H9 (cell line): ENCODE results near the gene RAB17. TPM values are rescaled to one million over a fixed set of nuclear protein-coding genes. Genes with fewer than 3 reads are reported as not detected.

Experiments
- DNase-seq: peaks from one replicate; pipeline ENCODE4 v3.0.0-alpha.2; 2017
- H2AFZ ChIP-seq: one replicate; pipeline ENCODE4 v1.6.1; 2013; ENCODE audit warnings: mild to moderate bottlenecking, low read length, control low read depth, moderate library complexity
- H2AK5ac ChIP-seq: 2 replicates; pipeline ENCODE4 v1.6.1; 2013; ENCODE audit warnings: low read length, control low read depth, mixed read lengths; ENCODE audit not compliant: insufficient read length
- H2BK120ac ChIP-seq: one replicate; pipeline ENCODE4 v1.6.1; 2013; ENCODE audit warnings: low read depth, mild to moderate bottlenecking, low read length, control low read depth, inconsistent platforms; ENCODE audit not compliant: poor library complexity, severe bottlenecking
- H2BK12ac ChIP-seq: 2 replicates; pipeline ENCODE4 v1.6.1; 2013; ENCODE audit warnings: low read length, control low read depth, mixed read lengths, low read depth; ENCODE audit not compliant: insufficient read length
- H2BK15ac ChIP-seq: 2 replicates; pipeline ENCODE4 v1.6.1; 2013; ENCODE audit warnings: low read depth, low read length, control low read depth
- H2BK20ac ChIP-seq: one replicate; pipeline ENCODE4 v1.6.1; 2013; ENCODE audit warnings: low read depth, mild to moderate bottlenecking, low read length, control low read depth, inconsistent platforms; ENCODE audit not compliant: poor library complexity, severe bottlenecking
- H2BK5ac ChIP-seq: 2 replicates; pipeline ENCODE4 v1.6.1; 2013; ENCODE audit warnings: low read length, control low read depth, mixed read lengths; ENCODE audit not compliant: insufficient read length
- H3K14ac ChIP-seq: 2 replicates; pipeline ENCODE4 v1.6.1; 2013; ENCODE audit warnings: low read length, control low read depth; ENCODE audit not compliant: insufficient read depth
- H3K18ac ChIP-seq: 2 replicates; pipeline ENCODE4 v1.6.1; 2013; ENCODE audit warnings: low read depth, mild to moderate bottlenecking, mixed read lengths, low read length, control low read depth; ENCODE audit not compliant: insufficient read length
- H3K23ac ChIP-seq: 2 replicates; pipeline ENCODE4 v1.6.1; 2013; ENCODE audit warnings: low read length, control low read depth, mixed read lengths, low read depth; ENCODE audit not compliant: insufficient read length
- H3K23me2 ChIP-seq: 2 replicates; pipeline ENCODE4 v1.6.1; 2013; ENCODE audit warnings: low read depth, mild to moderate bottlenecking, mixed read lengths, low read length, control low read depth; ENCODE audit not compliant: insufficient read length, poor library complexity, severe bottlenecking
- H3K27ac ChIP-seq: 2 replicates; pipeline ENCODE4 v1.5.1; 2013; ENCODE audit warnings: low read length, control low read depth, mixed read lengths, low read depth; ENCODE audit not compliant: insufficient read length
- H3K27me3 ChIP-seq: 2 replicates; pipeline ENCODE4 v1.6.1; 2013; ENCODE audit warnings: low read length, control low read depth, inconsistent platforms; ENCODE audit not compliant: insufficient read depth
- H3K4ac ChIP-seq: 2 replicates; pipeline ENCODE4 v1.6.1; 2013; ENCODE audit warnings: low read depth, mild to moderate bottlenecking, control low read depth, inconsistent platforms, low read length, moderate library complexity
- H3K4me1 ChIP-seq: 2 replicates; pipeline ENCODE4 v1.6.1; 2013; ENCODE audit warnings: low read length, control low read depth, inconsistent platforms; ENCODE audit not compliant: insufficient read depth
- H3K4me2 ChIP-seq: 2 replicates; pipeline ENCODE4 v1.6.1; 2013; ENCODE audit warnings: low read length, control low read depth, mixed read lengths; ENCODE audit not compliant: insufficient read length, insufficient read depth
- H3K56ac ChIP-seq: 2 replicates; pipeline ENCODE4 v1.6.1; 2013; ENCODE audit warnings: low read depth, mild to moderate bottlenecking, mixed read lengths, low read length, control low read depth; ENCODE audit not compliant: insufficient read length
- H3K79me1 ChIP-seq: 2 replicates; pipeline ENCODE4 v1.6.1; 2013; ENCODE audit warnings: low read depth, mild to moderate bottlenecking, moderate library complexity, low read length, control low read depth, inconsistent platforms; ENCODE audit not compliant: insufficient read depth, poor library complexity, severe bottlenecking
- H3K79me2 ChIP-seq: 2 replicates; pipeline ENCODE4 v1.6.1; 2013; ENCODE audit warnings: low read length, control low read depth, inconsistent platforms; ENCODE audit not compliant: insufficient read depth
- H3K9ac ChIP-seq: 2 replicates; pipeline ENCODE4 v1.6.1; 2013; ENCODE audit warnings: low read length, control low read depth, mixed read lengths; ENCODE audit not compliant: insufficient read length; ENCODE audit errors: extremely low read depth
- H3K9me3 ChIP-seq: one replicate; pipeline ENCODE4 v1.6.1; 2013; ENCODE audit warnings: low read depth, low read length, inconsistent platforms; ENCODE audit not compliant: control insufficient read depth
- H3T11ph ChIP-seq: one replicate; pipeline ENCODE4 v1.6.1; 2013; ENCODE audit warnings: mild to moderate bottlenecking, low read length, control low read depth, inconsistent platforms
- H4K20me1 ChIP-seq: one replicate; pipeline ENCODE4 v1.6.1; 2013; ENCODE audit not compliant: control insufficient read depth, insufficient read length, insufficient read depth
- H4K5ac ChIP-seq: 2 replicates; pipeline ENCODE4 v1.6.1; 2013; ENCODE audit warnings: low read depth, mild to moderate bottlenecking, mixed read lengths, low read length, control low read depth; ENCODE audit not compliant: insufficient read length
- H4K8ac ChIP-seq: replicated peaks from 2 replicates; pipeline ENCODE4 v1.6.1; 2013; ENCODE audit warnings: low read length, control low read depth, mixed read lengths, low read depth; ENCODE audit not compliant: insufficient read length
- H4K91ac ChIP-seq: 2 replicates; pipeline ENCODE4 v1.6.1; 2013; ENCODE audit warnings: low read depth, mild to moderate bottlenecking, moderate library complexity, mixed read lengths, low read length, control low read depth; ENCODE audit not compliant: insufficient read length
- H3K27ac Mint-ChIP-seq, 3 experiments: 2 replicates in 2 of 3; 3 replicates in 1 of 3; pipeline ENCODE4 v1.8.0; 2020 to 2021; ENCODE audit warnings: mixed read lengths in 3 of 3, mild to moderate bottlenecking in 1 of 3, moderate library complexity in 1 of 3
- H3K27me3 Mint-ChIP-seq: 2 replicates; pipeline ENCODE4 v1.8.0; 2021; ENCODE audit warnings: low read depth, mild to moderate bottlenecking, moderate library complexity, mixed read lengths
- H3K36me3 Mint-ChIP-seq, 3 experiments: 2 replicates in 2 of 3; 3 replicates in 1 of 3; pipeline ENCODE4 v1.8.0; 2020 to 2021; ENCODE audit warnings: low read depth in 3 of 3, mixed read lengths in 3 of 3; ENCODE audit not compliant: insufficient read depth in 1 of 3
- H3K4me1 Mint-ChIP-seq, 2 experiments: 2 replicates each; pipeline ENCODE4 v1.8.0; 2020; ENCODE audit warnings: mixed read lengths in 2 of 2
- H3K4me3 Mint-ChIP-seq, 2 experiments: 2 replicates in 1 of 2; 3 replicates in 1 of 2; pipeline ENCODE4 v1.8.0; 2020 to 2021; ENCODE audit warnings: mild to moderate bottlenecking in 2 of 2, mixed read lengths in 2 of 2, moderate library complexity in 1 of 2
- H3K9me3 Mint-ChIP-seq, 2 experiments: 2 replicates in 1 of 2; 3 replicates in 1 of 2; pipeline ENCODE4 v1.8.0; 2020; ENCODE audit warnings: mild to moderate bottlenecking in 2 of 2, mixed read lengths in 2 of 2, moderate library complexity in 1 of 2
- CTCF ChIP-seq: fragments of 200-600 bp; sonication (generic); conservative IDR thresholded peaks from 3 replicates; pipeline ENCODE4 v1.8.0; 2021; ENCODE audit warnings: antibody characterized with exemption, mild to moderate bottlenecking
- WGBS: extraction: QIAGEN DNeasy Blood & Tissue Kit; methylation state at CpG from one replicate; pipeline ENCODE4 v1.1.7; 2013; ENCODE audit warnings: missing lambda C conversion rate, low lambda C conversion rate, mixed read lengths; ENCODE audit not compliant: insufficient read length; ENCODE audit errors: extremely low coverage; 5-methylcytosine and 5-hydroxymethylcytosine counted together
- total RNA-seq: library from RNA; stranded (reverse); gene quantifications from 2 replicates; pipeline ENCODE4 v1.2.1, GENCODE V29; 2021

RAB17 gene
- total RNA-seq, 1 experiment from 2014 or later, result 31.9 TPM

- peaks cover 39 to 52% (median 45%) of the 10 kb centered on the region in 3 experiments for H3K36me3 Mint-ChIP-seq
- no peak overlapping the region for H3K18ac ChIP-seq
- H3K9ac ChIP-seq, result no peak overlapping the region
- no peaks in the 10 kb centered on the region; the same call in 1 of the 2 replicates for H3K27me3 Mint-ChIP-seq
- H3K4ac ChIP-seq, result no peak overlapping the region
- WGBS, result no CpG with 5 or more reads among the region's 3 CpGs
- H2BK5ac ChIP-seq, result no peak overlapping the region
- H3K9me3 Mint-ChIP-seq, result peaks cover 17 to 32% of the 10 kb centered on the region in 2 experiments
- H3K23me2 ChIP-seq, result no peaks in the 10 kb centered on the region
- no peak overlapping the region for H4K91ac ChIP-seq
- H3K27me3 ChIP-seq, result no peaks in the 10 kb centered on the region
- H3K14ac ChIP-seq, result no peak overlapping the region
- no peak overlapping the region for H2AK5ac ChIP-seq
- no peak overlapping the region for H2BK15ac ChIP-seq
- H3K27ac ChIP-seq, result no peak overlapping the region
- H4K20me1 ChIP-seq, result no peaks in the 10 kb centered on the region
- TF ChIP-seq CTCF, result no peak
- no peak overlapping the region for H2AFZ ChIP-seq
- peaks cover 2% of the 10 kb centered on the region for H3K79me1 ChIP-seq
- no peak overlapping the region for H3K27ac Mint-ChIP-seq
- H3K9me3 ChIP-seq, result no peaks in the 10 kb centered on the region
- no peak overlapping the region for H2BK12ac ChIP-seq
- H3K23ac ChIP-seq, result no peak overlapping the region
- H3K4me2 ChIP-seq, result no peak overlapping the region
- H4K5ac ChIP-seq, result no peak overlapping the region
- no peak overlapping the region for H3K56ac ChIP-seq
- no peaks in the 10 kb centered on the region for H3K4me1 ChIP-seq
- no peak overlapping the region for H4K8ac ChIP-seq
- H3K4me1 Mint-ChIP-seq, result peaks cover 0 to 2% of the 10 kb centered on the region in 2 experiments; a peak in 1 of 4 replicates
- H3K79me2 ChIP-seq, result no peaks in the 10 kb centered on the region
- H2BK120ac ChIP-seq, result no peak overlapping the region
- H3T11ph ChIP-seq, result no peak overlapping the region
- no peak overlapping the region for H2BK20ac ChIP-seq
- no peak overlapping the region for H3K4me3 Mint-ChIP-seq
- DNase-seq, result no peak
Measured at GRCh38 chr2:237637429-237638135, 47.0 kb upstream of the RAB17 start.
